HEK293T (cell line): ENCODE data around the gene SORBS2.

ENCODE experiments used
- ARNT ChIP-seq: fragments of 450-650 bp; IDR thresholded peaks from 2 replicates; pipeline ENCODE4 v1.6.1; 2017; ENCODE audit warnings: mild to moderate bottlenecking
- BHLHE40 ChIP-seq: fragments of 450-650 bp; IDR thresholded peaks from 2 replicates; pipeline ENCODE4 v1.6.1; 2016; ENCODE audit warnings: mild to moderate bottlenecking, moderate library complexity, borderline replicate concordance
- FOXA1 ChIP-seq: fragments of 450-650 bp; IDR thresholded peaks from 2 replicates; pipeline ENCODE4 v1.6.1; 2016; ENCODE audit warnings: mild to moderate bottlenecking
- FOXK2 ChIP-seq: fragments of 450-650 bp; IDR thresholded peaks from 2 replicates; pipeline ENCODE4 v1.6.1; 2016; ENCODE audit warnings: mild to moderate bottlenecking
- L3MBTL2 ChIP-seq: fragments of 450-650 bp; conservative IDR thresholded peaks from 2 replicates; pipeline ENCODE4 v1.6.1; 2016; ENCODE audit warnings: mild to moderate bottlenecking
- NFRKB ChIP-seq: fragments of 450-650 bp; IDR thresholded peaks from 2 replicates; pipeline ENCODE4 v1.6.1; 2016; ENCODE audit warnings: mild to moderate bottlenecking, moderate library complexity
- PKNOX1 ChIP-seq: fragments of 450-650 bp; IDR thresholded peaks from 2 replicates; pipeline ENCODE4 v1.6.1; 2016
- SP1 ChIP-seq: fragments of 450-650 bp; IDR thresholded peaks from 2 replicates; pipeline ENCODE4 v1.6.1; 2017
- ZNF384 ChIP-seq: fragments of 450-650 bp; IDR thresholded peaks from 2 replicates; pipeline ENCODE4 v1.6.1; 2016

GRCh38 chr4:185654965-185655554 lies 156.9 kb downstream of the SORBS2 start:
- TF ChIP-seq PKNOX1 = no peak
- no peak for TF ChIP-seq BHLHE40
- TF ChIP-seq ARNT = no peak
- no peak for TF ChIP-seq FOXA1
- TF ChIP-seq NFRKB = no peak
- no peak for TF ChIP-seq SP1
- TF ChIP-seq ZNF384 = no peak
- TF ChIP-seq L3MBTL2 = no peak
- no peak for TF ChIP-seq FOXK2
